Measurements from ENCODE around the gene ABHD4. TPM values are rescaled to one million over a fixed set of nuclear protein-coding genes. Genes with fewer than 3 reads are reported as not detected.
"Not testable (repeated sequence)": the region's sequence is repeated elsewhere in the genome, so short reads cannot be mapped to it uniquely, and the experiment has no call there.

The ABHD4 gene
- total RNA-seq, 2 donors from 2014 or later, result 25.9 to 116 TPM

- Histone ChIP-seq H3K36me3 (no peaks in the 10 kb centered on the region), H3K4me3 (no peak overlapping the region), H3K27me3 (replicated peaks; ENCODE audit: insufficient read depth) (no peaks in the 10 kb centered on the region), H3K9me3 (no peaks in the 10 kb centered on the region), H3K27ac (no peak overlapping the region), H3K4me1 (replicated peaks) (no peaks in the 10 kb centered on the region)
- 81% methylated on average over 8 of the region's 8 CpGs for WGBS
- intact Hi-C loops (cut with DNase I), result no loop called here
- no peak for DNase-seq (ENCODE audit: low spot score)
- TF ChIP-seq POLR2A (IDR thresholded peaks at IDR 0.05), result no peak
- TF ChIP-seq POLR2AphosphoS5 (IDR thresholded peaks at IDR 0.05), result no peak
- no peak for TF ChIP-seq CTCF (IDR thresholded peaks at IDR 0.05)
Measured at GRCh38 chr14:22634233-22634900, 36.3 kb downstream of the ABHD4 start.

- H3K4me3 ChIP-seq; H3K36me3 ChIP-seq; H3K9me3 ChIP-seq; intact Hi-C loops (cut with DNase I); H3K4me1 ChIP-seq (replicated peaks); H3K27ac ChIP-seq; DNase-seq (ENCODE audit: low spot score); H3K27me3 ChIP-seq (replicated peaks; ENCODE audit: insufficient read depth): not testable (repeated sequence)
- 27% methylated on average over 1 of the region's 1 CpG for WGBS
Measured at GRCh38 chr14:22635980-22636379, 37.9 kb downstream of the ABHD4 start.

GRCh38 chr14:22640192-22640591 is 42.1 kb downstream of the ABHD4 start:
- intact Hi-C loops (cut with DNase I), result no loop called here

GRCh38 chr14:22641846-22642245 is 43.7 kb downstream of the ABHD4 start:
- Histone ChIP-seq H3K4me3 (no peak overlapping the region), H3K27me3 (replicated peaks; ENCODE audit: insufficient read depth) (no peaks in the 10 kb centered on the region), H3K4me1 (replicated peaks) (no peaks in the 10 kb centered on the region), H3K9me3 (no peaks in the 10 kb centered on the region), H3K36me3 (no peaks in the 10 kb centered on the region), H3K27ac (no peak overlapping the region)
- intact Hi-C loops (cut with DNase I), result no loop called here
- no peak for DNase-seq (ENCODE audit: low spot score)
- 56% methylated on average over 3 of the region's 3 CpGs for WGBS
- TF ChIP-seq POLR2A (IDR thresholded peaks at IDR 0.05), result no peak
- no peak for TF ChIP-seq CTCF (IDR thresholded peaks at IDR 0.05)
- no peak for TF ChIP-seq POLR2AphosphoS5 (IDR thresholded peaks at IDR 0.05)

More at GRCh38 chr14:22640192-22640591, 42.1 kb downstream of the ABHD4 start:
- Histone ChIP-seq H3K36me3 (no peaks in the 10 kb centered on the region), H3K27ac (no peak overlapping the region), H3K4me3 (no peak overlapping the region), H3K27me3 (replicated peaks; ENCODE audit: insufficient read depth) (no peaks in the 10 kb centered on the region), H3K9me3 (no peaks in the 10 kb centered on the region), H3K4me1 (replicated peaks) (no peaks in the 10 kb centered on the region)
- DNase-seq (ENCODE audit: low spot score), result no peak
- no peak for TF ChIP-seq CTCF (IDR thresholded peaks at IDR 0.05)
- TF ChIP-seq POLR2A (IDR thresholded peaks at IDR 0.05), result no peak
- TF ChIP-seq POLR2AphosphoS5 (IDR thresholded peaks at IDR 0.05), result no peak

GRCh38 chr14:22644305-22644635 is 46.2 kb downstream of the ABHD4 start, which contains the start of gene OR6J1:
TSS of gene OR6J1 (minus strand) at chr14:22644352. CDS start at chr14:22634811, 9,541 bp downstream.
- intact Hi-C loops (cut with DNase I), result no loop called here
- H3K9me3 ChIP-seq, result no peaks in the 10 kb centered on the region
- H3K36me3 ChIP-seq, result no peaks in the 10 kb centered on the region
- TF ChIP-seq POLR2AphosphoS5 (IDR thresholded peaks at IDR 0.05) (no peak), CTCF (IDR thresholded peaks at IDR 0.05) (peak in 1 of 4 experiments; percentile 3)
- no peaks in the 10 kb centered on the region for H3K27me3 ChIP-seq (replicated peaks; ENCODE audit: insufficient read depth)
- H3K4me1 ChIP-seq (replicated peaks), result no peaks in the 10 kb centered on the region
- no peak for DNase-seq (ENCODE audit: low spot score)
- no peak within 1 kb of the TSS for H3K27ac ChIP-seq
- no peak within 1 kb of the TSS for H3K4me3 ChIP-seq
- WGBS, result 68% methylated on average over 1 of the region's 1 CpG

Measured in prostate gland (tissue), 2 donors.